IMR-90 (cell line): ENCODE measurements around the gene ZNF341.

Source experiments
- BHLHE40 ChIP-seq: fragments of 150-350 bp; IDR thresholded peaks from 2 replicates; pipeline ENCODE4 v1.6.1; 2016; ENCODE audit warnings: mild to moderate bottlenecking, low read depth, low read length
- CEBPB ChIP-seq: IDR thresholded peaks from 2 replicates; pipeline ENCODE4 v1.6.1; 2012; ENCODE audit warnings: low read depth, low read length, improper control_type of control experiment
- MAFK ChIP-seq: IDR thresholded peaks from 2 replicates; pipeline ENCODE4 v1.6.1; 2012; ENCODE audit warnings: low read depth, low read length, improper control_type of control experiment
- POLR2A ChIP-seq: IDR thresholded peaks from 2 replicates; pipeline ENCODE4 v1.6.1; 2012; ENCODE audit warnings: mild to moderate bottlenecking, low read depth, low read length
- SMC3 ChIP-seq: fragments of 150-350 bp; IDR thresholded peaks from 2 replicates; pipeline ENCODE4 v1.6.1; 2016; ENCODE audit warnings: low read depth, mild to moderate bottlenecking, antibody characterized with exemption, low read length, moderate library complexity
- TF ChIP-seq, protein P1 (sequence below): conservative IDR thresholded peaks from 2 replicates; pipeline ENCODE4 v1.5.1; 2012; ENCODE audit warnings: mild to moderate bottlenecking, low read depth, low read length, improper control_type of control experiment
- TF ChIP-seq, protein P2 (sequence below): fragments of 150-350 bp; IDR thresholded peaks from 2 replicates; pipeline ENCODE4 v1.6.1; 2017; ENCODE audit warnings: mild to moderate bottlenecking, antibody characterized with exemption, low read length, low read depth

DNA sequence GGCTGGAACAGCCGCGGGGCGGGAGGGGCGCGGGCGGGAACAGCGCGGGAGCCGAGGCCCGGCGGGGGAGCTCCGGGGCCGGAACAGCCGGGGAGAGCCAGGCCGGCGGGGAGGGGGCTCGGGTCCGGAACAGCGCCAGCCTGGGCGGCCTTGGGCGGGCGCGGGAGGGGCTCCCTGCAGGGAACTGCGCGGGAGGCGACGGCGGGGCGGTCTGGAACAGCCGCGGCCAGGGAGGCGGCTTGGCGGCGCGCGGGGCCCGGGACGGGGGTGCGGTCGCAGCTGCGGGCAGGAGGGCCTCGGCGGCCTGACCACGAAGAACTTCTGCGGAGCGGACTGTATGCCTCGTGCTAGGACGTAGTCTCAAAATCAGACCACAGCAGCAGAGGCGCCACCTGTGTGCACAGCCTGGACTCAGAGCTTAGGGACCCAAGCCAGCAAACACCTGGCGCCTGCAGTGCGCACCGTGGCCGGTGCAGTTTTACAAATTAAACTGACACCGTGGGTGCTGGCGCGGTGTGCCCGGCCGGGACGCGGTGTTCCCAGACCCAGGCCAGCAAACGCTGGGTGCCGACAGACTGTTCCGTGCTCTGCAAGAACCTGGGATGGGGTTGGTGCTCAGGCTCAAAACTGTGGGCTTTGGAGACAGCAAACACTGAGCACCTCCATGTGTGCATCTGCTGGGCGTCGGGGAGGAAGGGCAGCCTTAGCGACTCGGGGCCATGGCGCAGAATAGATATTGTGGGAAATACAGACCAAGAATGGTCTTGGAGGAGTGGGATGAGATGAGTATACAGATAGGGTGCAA, 572 bp downstream of the ZNF341 start:
- TF ChIP-seq POLR2A (no peak), MAFK (no peak), CEBPB (no peak), SMC3 (no peak), BHLHE40 (no peak)
- TF ChIP-seq, protein P1, sequence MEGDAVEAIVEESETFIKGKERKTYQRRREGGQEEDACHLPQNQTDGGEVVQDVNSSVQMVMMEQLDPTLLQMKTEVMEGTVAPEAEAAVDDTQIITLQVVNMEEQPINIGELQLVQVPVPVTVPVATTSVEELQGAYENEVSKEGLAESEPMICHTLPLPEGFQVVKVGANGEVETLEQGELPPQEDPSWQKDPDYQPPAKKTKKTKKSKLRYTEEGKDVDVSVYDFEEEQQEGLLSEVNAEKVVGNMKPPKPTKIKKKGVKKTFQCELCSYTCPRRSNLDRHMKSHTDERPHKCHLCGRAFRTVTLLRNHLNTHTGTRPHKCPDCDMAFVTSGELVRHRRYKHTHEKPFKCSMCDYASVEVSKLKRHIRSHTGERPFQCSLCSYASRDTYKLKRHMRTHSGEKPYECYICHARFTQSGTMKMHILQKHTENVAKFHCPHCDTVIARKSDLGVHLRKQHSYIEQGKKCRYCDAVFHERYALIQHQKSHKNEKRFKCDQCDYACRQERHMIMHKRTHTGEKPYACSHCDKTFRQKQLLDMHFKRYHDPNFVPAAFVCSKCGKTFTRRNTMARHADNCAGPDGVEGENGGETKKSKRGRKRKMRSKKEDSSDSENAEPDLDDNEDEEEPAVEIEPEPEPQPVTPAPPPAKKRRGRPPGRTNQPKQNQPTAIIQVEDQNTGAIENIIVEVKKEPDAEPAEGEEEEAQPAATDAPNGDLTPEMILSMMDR: no peak
- TF ChIP-seq, protein P2, sequence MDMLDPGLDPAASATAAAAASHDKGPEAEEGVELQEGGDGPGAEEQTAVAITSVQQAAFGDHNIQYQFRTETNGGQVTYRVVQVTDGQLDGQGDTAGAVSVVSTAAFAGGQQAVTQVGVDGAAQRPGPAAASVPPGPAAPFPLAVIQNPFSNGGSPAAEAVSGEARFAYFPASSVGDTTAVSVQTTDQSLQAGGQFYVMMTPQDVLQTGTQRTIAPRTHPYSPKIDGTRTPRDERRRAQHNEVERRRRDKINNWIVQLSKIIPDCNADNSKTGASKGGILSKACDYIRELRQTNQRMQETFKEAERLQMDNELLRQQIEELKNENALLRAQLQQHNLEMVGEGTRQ: no peak
